GM23338 (cell line): ENCODE measurements around the gene SEC14L1. TPM values are rescaled to one million over a fixed set of nuclear protein-coding genes. Genes with fewer than 3 reads are reported as not detected.

Experiments used
- ATAC-seq: fragments of 200-7000 bp; cut with Tn5 transposase; 3 replicates; pipeline ENCODE4 v1.9.1; 2020
- DNase-seq: peaks from one replicate; pipeline ENCODE4 v3.0.0-alpha.2; 2015; ENCODE audit warnings: low spot score
- H2AFZ ChIP-seq: fragments of 200-600 bp; sonication (generic); 2 replicates; pipeline ENCODE4 v1.8.0; 2016; ENCODE audit warnings: antibody characterized with exemption, mild to moderate bottlenecking, moderate library complexity
- H3F3A ChIP-seq: fragments of 200-600 bp; sonication (generic); replicated peaks from 2 replicates; pipeline ENCODE4 v1.8.0; 2017; ENCODE audit warnings: antibody characterized with exemption, mixed run types, low read depth
- H3K27ac ChIP-seq: fragments of 200-600 bp; sonication (generic); 2 replicates; pipeline ENCODE4 v1.6.1; 2016; ENCODE audit warnings: low read depth
- H3K27me3 ChIP-seq: fragments of 200-600 bp; sonication (generic); 2 replicates; pipeline ENCODE4 v1.8.0; 2016; ENCODE audit warnings: mild to moderate bottlenecking, mixed run types, moderate library complexity; ENCODE audit not compliant: insufficient read depth
- H3K36me3 ChIP-seq: fragments of 200-600 bp; sonication (generic); 2 replicates; pipeline ENCODE4 v1.8.0; 2016; ENCODE audit warnings: mild to moderate bottlenecking; ENCODE audit not compliant: insufficient read depth
- H3K4me1 ChIP-seq: fragments of 200-600 bp; sonication (generic); 2 replicates; pipeline ENCODE4 v1.8.0; 2016; ENCODE audit warnings: mild to moderate bottlenecking, moderate library complexity; ENCODE audit not compliant: insufficient read depth
- H3K4me2 ChIP-seq: fragments of 200-600 bp; sonication (generic); 2 replicates; pipeline ENCODE4 v1.7.1; 2017; ENCODE audit warnings: mixed run types
- H3K4me3 ChIP-seq: fragments of 200-600 bp; sonication (generic); 2 replicates; pipeline ENCODE4 v1.6.1; 2016; ENCODE audit warnings: mixed run types
- H3K79me2 ChIP-seq: fragments of 200-600 bp; sonication (generic); replicated peaks from 2 replicates; pipeline ENCODE4 v1.8.0; 2017; ENCODE audit warnings: mild to moderate bottlenecking; ENCODE audit not compliant: insufficient read depth
- H3K9me2 ChIP-seq: fragments of 200-600 bp; sonication (generic); 2 replicates; pipeline ENCODE4 v1.8.0; 2017; ENCODE audit not compliant: insufficient read depth
- H4K20me1 ChIP-seq: fragments of 200-600 bp; sonication (generic); replicated peaks from 2 replicates; pipeline ENCODE4 v1.8.0; 2017; ENCODE audit warnings: mild to moderate bottlenecking; ENCODE audit not compliant: insufficient read depth
- H3K27ac Mint-ChIP-seq: 2 replicates; pipeline ENCODE4 v1.8.0; 2020; ENCODE audit warnings: inconsistent platforms, mild to moderate bottlenecking, moderate library complexity, mixed read lengths
- H3K27me3 Mint-ChIP-seq: 3 replicates; pipeline ENCODE4 v1.8.0; 2022; ENCODE audit warnings: low read depth, mild to moderate bottlenecking, moderate library complexity, mixed read lengths, inconsistent platforms; ENCODE audit not compliant: insufficient read depth, poor library complexity
- H3K36me3 Mint-ChIP-seq: 3 replicates; pipeline ENCODE4 v1.8.0; 2021; ENCODE audit warnings: low read depth, mild to moderate bottlenecking, inconsistent platforms, moderate library complexity, mixed read lengths
- H3K4me1 Mint-ChIP-seq: 3 replicates; pipeline ENCODE4 v1.8.0; 2020; ENCODE audit warnings: mild to moderate bottlenecking, inconsistent platforms, mixed read lengths
- H3K4me3 Mint-ChIP-seq: 3 replicates; pipeline ENCODE4 v1.8.0; 2021; ENCODE audit warnings: moderate library complexity, mild to moderate bottlenecking, inconsistent platforms, mixed read lengths
- H3K9me3 Mint-ChIP-seq: 3 replicates; pipeline ENCODE4 v1.8.0; 2020; ENCODE audit warnings: moderate library complexity, mild to moderate bottlenecking, inconsistent platforms, mixed read lengths
- CREB1 ChIP-seq: fragments of 250-450 bp; sonication (Bioruptor Pico); IDR thresholded peaks from 2 replicates; pipeline ENCODE4 v1.5.0; 2020; ENCODE audit warnings: low read depth, mild to moderate bottlenecking, moderate library complexity
- EZH2 ChIP-seq: fragments of 200-600 bp; sonication (generic); IDR thresholded peaks from one replicate; pipeline ENCODE4 v1.8.0; 2017; ENCODE audit warnings: antibody characterized with exemption, mild to moderate bottlenecking, low read depth; ENCODE audit not compliant: unreplicated experiment
- EZH2phosphoT487 ChIP-seq: fragments of 200-600 bp; sonication (generic); IDR thresholded peaks from one replicate; pipeline ENCODE4 v1.8.1; 2018; ENCODE audit warnings: antibody characterized with exemption; ENCODE audit not compliant: unreplicated experiment
- JUNB ChIP-seq: IDR thresholded peaks from one replicate; pipeline ENCODE4 v1.6.1; 2016; ENCODE audit warnings: antibody characterized with exemption; ENCODE audit not compliant: unreplicated experiment
- NANOG ChIP-seq: IDR thresholded peaks from 2 replicates; pipeline ENCODE4 v1.6.1; 2016; ENCODE audit warnings: antibody characterized with exemption, borderline replicate concordance
- POLR2AphosphoS5 ChIP-seq: IDR thresholded peaks from 2 replicates; pipeline ENCODE4 v1.6.1; 2016; ENCODE audit warnings: antibody characterized with exemption, low read depth
- ZNF114 ChIP-seq: fragments of 250-450 bp; sonication (Bioruptor Pico); IDR thresholded peaks from 2 replicates; pipeline ENCODE4 v1.5.0; 2020; ENCODE audit warnings: mild to moderate bottlenecking, moderate library complexity
- polyA plus RNA-seq: library from polyadenylated mRNA; unstranded; fragments of >200 nt; fragmentation: Nextera tagmentation; extraction: Ambion mirVana; gene quantifications from 2 replicates; pipeline ENCODE4 v1.2.1, GENCODE V29; 2016
- total RNA-seq: library from RNA; depleted of rRNA; stranded (reverse); fragments of >200 nt; shearing (Covaris generic); gene quantifications from 2 replicates; pipeline ENCODE4 v1.2.3, GENCODE V29; 2014
- TF ChIP-seq, protein P1 (sequence below): fragments of 250-450 bp; sonication (Bioruptor Pico); IDR thresholded peaks from 2 replicates; pipeline ENCODE4 v1.5.0; 2020; ENCODE audit warnings: mild to moderate bottlenecking, moderate library complexity
- TF ChIP-seq, protein P2 (sequence below), 2 experiments: fragments of 200-600 bp in 1 of 2; sonication (generic) in 1 of 2; conservative IDR thresholded peaks; 2 replicates each; pipeline versions ENCODE4 v1.5.1 to v1.6.1; 2016 to 2017; ENCODE audit warnings: antibody characterized with exemption in 2 of 2, low read depth in 2 of 2, mild to moderate bottlenecking in 2 of 2, moderate library complexity in 1 of 2
- TF ChIP-seq, protein P3 (sequence below): IDR thresholded peaks from 2 replicates; pipeline ENCODE4 v1.6.1; 2016; ENCODE audit warnings: antibody characterized with exemption

SEC14L1 gene
- total and polyA plus RNA-seq, 2 experiments from 2014 or later, result 26.8 to 54.8 TPM

DNA sequence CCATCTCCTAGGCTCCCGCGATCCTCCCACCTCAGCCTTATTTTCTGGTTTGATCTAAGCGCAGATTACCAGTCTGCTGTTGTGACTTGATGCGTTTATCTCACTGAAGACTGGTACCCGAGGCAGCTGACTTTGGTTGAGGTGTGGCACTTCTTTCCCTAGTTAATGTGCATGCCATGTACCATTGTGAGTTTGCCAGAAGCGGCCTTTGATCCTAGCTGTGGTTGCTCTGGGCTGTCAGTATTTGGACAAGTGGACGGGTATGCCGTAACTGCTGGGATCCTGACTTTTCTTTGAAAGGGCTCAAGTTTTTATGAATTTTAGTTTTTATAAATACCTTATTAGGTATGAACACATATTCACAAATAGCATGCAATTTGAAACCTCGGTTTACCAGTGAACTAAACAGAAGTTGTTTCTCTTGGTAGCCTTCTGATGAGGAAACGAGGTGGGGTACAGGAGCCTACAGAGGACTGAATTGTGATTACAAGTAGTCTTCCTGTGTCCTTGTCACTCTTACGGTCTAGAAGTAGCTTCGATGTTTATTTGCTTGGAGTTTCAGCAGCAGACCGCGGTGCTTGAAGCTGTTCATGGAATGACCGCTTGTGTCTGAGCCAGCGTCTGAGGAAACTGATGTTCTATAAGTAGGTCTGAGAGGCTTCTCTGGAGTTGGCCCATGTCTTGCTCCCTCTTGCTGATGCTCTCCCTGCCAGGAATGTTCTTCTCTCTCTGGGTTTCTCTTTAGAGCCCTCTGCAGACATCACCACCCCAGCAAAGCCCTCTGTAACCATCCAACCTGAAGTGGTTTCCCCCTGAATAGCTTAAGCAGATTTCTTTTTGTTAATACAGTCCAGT lies 40.0 kb downstream of the SEC14L1 start (continued):
- TF ChIP-seq, protein P1, sequence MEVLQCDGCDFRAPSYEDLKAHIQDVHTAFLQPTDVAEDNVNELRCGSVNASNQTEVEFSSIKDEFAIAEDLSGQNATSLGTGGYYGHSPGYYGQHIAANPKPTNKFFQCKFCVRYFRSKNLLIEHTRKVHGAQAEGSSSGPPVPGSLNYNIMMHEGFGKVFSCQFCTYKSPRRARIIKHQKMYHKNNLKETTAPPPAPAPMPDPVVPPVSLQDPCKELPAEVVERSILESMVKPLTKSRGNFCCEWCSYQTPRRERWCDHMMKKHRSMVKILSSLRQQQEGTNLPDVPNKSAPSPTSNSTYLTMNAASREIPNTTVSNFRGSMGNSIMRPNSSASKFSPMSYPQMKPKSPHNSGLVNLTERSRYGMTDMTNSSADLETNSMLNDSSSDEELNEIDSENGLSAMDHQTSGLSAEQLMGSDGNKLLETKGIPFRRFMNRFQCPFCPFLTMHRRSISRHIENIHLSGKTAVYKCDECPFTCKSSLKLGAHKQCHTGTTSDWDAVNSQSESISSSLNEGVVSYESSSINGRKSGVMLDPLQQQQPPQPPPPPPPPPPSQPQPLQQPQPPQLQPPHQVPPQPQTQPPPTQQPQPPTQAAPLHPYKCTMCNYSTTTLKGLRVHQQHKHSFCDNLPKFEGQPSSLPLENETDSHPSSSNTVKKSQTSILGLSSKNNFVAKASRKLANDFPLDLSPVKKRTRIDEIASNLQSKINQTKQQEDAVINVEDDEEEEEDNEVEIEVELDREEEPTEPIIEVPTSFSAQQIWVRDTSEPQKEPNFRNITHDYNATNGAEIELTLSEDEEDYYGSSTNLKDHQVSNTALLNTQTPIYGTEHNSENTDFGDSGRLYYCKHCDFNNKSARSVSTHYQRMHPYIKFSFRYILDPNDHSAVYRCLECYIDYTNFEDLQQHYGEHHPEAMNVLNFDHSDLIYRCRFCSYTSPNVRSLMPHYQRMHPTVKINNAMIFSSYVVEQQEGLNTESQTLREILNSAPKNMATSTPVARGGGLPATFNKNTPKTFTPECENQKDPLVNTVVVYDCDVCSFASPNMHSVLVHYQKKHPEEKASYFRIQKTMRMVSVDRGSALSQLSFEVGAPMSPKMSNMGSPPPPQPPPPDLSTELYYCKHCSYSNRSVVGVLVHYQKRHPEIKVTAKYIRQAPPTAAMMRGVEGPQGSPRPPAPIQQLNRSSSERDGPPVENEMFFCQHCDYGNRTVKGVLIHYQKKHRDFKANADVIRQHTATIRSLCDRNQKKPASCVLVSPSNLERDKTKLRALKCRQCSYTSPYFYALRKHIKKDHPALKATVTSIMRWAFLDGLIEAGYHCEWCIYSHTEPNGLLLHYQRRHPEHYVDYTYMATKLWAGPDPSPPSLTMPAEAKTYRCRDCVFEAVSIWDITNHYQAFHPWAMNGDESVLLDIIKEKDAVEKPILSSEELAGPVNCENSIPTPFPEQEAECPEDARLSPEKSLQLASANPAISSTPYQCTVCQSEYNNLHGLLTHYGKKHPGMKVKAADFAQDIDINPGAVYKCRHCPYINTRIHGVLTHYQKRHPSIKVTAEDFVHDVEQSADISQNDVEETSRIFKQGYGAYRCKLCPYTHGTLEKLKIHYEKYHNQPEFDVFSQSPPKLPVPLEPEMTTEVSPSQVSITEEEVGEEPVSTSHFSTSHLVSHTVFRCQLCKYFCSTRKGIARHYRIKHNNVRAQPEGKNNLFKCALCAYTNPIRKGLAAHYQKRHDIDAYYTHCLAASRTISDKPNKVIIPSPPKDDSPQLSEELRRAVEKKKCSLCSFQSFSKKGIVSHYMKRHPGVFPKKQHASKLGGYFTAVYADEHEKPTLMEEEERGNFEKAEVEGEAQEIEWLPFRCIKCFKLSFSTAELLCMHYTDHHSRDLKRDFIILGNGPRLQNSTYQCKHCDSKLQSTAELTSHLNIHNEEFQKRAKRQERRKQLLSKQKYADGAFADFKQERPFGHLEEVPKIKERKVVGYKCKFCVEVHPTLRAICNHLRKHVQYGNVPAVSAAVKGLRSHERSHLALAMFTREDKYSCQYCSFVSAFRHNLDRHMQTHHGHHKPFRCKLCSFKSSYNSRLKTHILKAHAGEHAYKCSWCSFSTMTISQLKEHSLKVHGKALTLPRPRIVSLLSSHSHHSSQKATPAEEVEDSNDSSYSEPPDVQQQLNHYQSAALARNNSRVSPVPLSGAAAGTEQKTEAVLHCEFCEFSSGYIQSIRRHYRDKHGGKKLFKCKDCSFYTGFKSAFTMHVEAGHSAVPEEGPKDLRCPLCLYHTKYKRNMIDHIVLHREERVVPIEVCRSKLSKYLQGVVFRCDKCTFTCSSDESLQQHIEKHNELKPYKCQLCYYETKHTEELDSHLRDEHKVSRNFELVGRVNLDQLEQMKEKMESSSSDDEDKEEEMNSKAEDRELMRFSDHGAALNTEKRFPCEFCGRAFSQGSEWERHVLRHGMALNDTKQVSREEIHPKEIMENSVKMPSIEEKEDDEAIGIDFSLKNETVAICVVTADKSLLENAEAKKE (CRISPR knock-in tag), result no peak

DNA sequence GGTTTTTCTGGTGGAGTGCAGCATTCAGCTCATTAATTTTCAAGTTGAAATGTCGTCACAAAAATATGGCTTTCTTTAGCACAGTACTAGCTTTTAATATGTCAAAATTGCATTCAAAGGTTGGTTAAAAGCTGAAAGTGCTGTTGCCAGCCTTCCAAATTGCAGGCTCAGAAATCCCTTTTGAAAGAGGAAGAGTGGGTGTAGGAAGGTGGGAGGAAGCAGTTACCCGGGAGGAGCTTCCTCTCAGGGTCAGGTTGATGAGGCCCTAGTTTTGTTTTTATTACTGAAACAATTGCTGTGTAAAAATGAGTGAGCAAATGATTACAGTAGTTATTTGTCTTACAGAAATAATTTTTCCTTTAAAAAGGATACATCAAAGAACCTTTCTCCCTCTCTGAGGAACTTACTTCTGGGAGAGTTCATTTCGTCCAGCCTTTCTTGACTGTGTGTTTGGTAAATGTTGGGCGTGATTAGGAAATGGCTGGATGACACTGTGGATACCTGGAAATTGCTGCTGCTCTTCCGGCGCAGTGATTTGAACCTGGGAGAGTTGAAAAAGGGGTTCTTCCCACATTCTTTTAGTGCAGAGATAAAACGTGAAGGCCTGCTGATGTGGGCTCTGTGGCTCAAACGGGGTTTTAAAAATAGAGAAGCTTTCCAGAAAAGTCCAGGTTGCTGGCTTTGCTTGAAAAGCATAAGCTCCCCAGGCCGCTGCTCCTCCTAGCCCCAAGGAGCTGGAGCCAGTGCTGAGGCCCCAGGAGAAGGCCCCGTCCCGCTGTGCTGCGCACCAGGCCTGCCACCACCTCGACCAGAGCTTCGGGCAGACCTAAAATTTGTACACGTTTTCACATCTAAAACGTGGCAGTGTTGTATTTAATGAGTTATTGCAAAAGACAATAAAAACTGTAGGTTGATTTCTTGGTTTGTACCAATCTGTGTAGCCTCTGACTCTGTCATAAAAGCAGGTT lies 41.7 kb downstream of the SEC14L1 start:
- Histone ChIP-seq H3K27me3 (no peaks in the 10 kb centered on the region), H3K4me1 (peaks cover 4% of the 10 kb centered on the region; the same call in 1 of the 2 replicates), H3K4me2 (no peak overlapping the region), H3K27ac (no peak overlapping the region), H3K36me3 (no peaks in the 10 kb centered on the region), H3F3A (no peaks in the 10 kb centered on the region), H3K4me3 (no peak overlapping the region), H2AFZ (no peak overlapping the region), H4K20me1 (peaks cover 14% of the 10 kb centered on the region), H3K9me2 (no peaks in the 10 kb centered on the region), H3K79me2 (peaks cover 75% of the 10 kb centered on the region)
- no peak overlapping the region for H3K4me3 Mint-ChIP-seq
- H3K27me3 Mint-ChIP-seq, result no peaks in the 10 kb centered on the region
- no peak for TF ChIP-seq CREB1 (CRISPR knock-in tag)
- TF ChIP-seq, protein P2, sequence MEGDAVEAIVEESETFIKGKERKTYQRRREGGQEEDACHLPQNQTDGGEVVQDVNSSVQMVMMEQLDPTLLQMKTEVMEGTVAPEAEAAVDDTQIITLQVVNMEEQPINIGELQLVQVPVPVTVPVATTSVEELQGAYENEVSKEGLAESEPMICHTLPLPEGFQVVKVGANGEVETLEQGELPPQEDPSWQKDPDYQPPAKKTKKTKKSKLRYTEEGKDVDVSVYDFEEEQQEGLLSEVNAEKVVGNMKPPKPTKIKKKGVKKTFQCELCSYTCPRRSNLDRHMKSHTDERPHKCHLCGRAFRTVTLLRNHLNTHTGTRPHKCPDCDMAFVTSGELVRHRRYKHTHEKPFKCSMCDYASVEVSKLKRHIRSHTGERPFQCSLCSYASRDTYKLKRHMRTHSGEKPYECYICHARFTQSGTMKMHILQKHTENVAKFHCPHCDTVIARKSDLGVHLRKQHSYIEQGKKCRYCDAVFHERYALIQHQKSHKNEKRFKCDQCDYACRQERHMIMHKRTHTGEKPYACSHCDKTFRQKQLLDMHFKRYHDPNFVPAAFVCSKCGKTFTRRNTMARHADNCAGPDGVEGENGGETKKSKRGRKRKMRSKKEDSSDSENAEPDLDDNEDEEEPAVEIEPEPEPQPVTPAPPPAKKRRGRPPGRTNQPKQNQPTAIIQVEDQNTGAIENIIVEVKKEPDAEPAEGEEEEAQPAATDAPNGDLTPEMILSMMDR (conservative IDR thresholded peaks at IDR 0.05; ENCODE audit: low read depth in 2 of 2), result no peak
- no peak for TF ChIP-seq POLR2AphosphoS5
- TF ChIP-seq NANOG, result no peak
- TF ChIP-seq JUNB, result no peak
- TF ChIP-seq, protein P3, sequence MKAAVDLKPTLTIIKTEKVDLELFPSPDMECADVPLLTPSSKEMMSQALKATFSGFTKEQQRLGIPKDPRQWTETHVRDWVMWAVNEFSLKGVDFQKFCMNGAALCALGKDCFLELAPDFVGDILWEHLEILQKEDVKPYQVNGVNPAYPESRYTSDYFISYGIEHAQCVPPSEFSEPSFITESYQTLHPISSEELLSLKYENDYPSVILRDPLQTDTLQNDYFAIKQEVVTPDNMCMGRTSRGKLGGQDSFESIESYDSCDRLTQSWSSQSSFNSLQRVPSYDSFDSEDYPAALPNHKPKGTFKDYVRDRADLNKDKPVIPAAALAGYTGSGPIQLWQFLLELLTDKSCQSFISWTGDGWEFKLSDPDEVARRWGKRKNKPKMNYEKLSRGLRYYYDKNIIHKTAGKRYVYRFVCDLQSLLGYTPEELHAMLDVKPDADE, result no peak
- no peak for TF ChIP-seq ZNF114 (CRISPR knock-in tag)
- no peak for TF ChIP-seq EZH2
- TF ChIP-seq EZH2phosphoT487, result no peak
- no peaks in the 10 kb centered on the region for H3K9me3 Mint-ChIP-seq
- peaks cover 9% of the 10 kb centered on the region for H3K4me1 Mint-ChIP-seq
- H3K36me3 Mint-ChIP-seq, result peaks cover 4% of the 10 kb centered on the region; the same call in 1 of the 3 replicates
- ATAC-seq (peak; percentile 24; the same call in 1 of the 3 replicates), DNase-seq (no peak)
- peak overlapping the region; percentile 32; the same call in 1 of the 2 replicates for H3K27ac Mint-ChIP-seq
